ENCODE data around the gene NUP98. TPM values are rescaled to one million over a fixed set of nuclear protein-coding genes. Genes with fewer than 3 reads are reported as not detected.
A peak's percentile ranks its signal among the peaks of the same experiment; 100 is the strongest.
"Not testable (repeated sequence)": the region's sequence is repeated elsewhere in the genome, so short reads cannot be mapped to it uniquely, and the experiment has no call there.

Gene NUP98
- total and polyA plus RNA-seq, 9 donors, result 38.5 to 126 (median 77.6) TPM

- Histone ChIP-seq H3K27me3 (no peaks in the 10 kb centered on the region), H3K4me3 (peak overlapping the region; percentile 99), H3K27ac (peak overlapping the region; percentile 91 to 93), H3K9me3 (no peaks in the 10 kb centered on the region), H3K36me3 (no peaks in the 10 kb centered on the region), H3K4me1 (ENCODE audit: insufficient read depth) (peaks cover 5% of the 10 kb centered on the region)
- no peak for DNase-seq
- TF ChIP-seq POLR2A (IDR thresholded peaks at IDR 0.05), result no peak
- no peak for TF ChIP-seq EP300 (IDR thresholded peaks at IDR 0.05)
- no peak for TF ChIP-seq CTCF (IDR thresholded peaks at IDR 0.05)
- 0 to 1% (median 0%) methylated on average over 24 to 26 of the region's 26 CpGs for whole genome bisulfite sequencing, 3 donors
- intact Hi-C loops (cut with DNase I), result loop anchor here in 3 of 4 donors (5.0 to 10.0 kb wide), 3 partner anchors 40 to 48 kb away; partner anchors contain the start of gene RHOG (in 2 of the 3)
These were observed 489 bp downstream of the NUP98 start for GRCh38 chr11:3796801-3797328.

GRCh38 chr11:3796346-3796745, 1.0 kb downstream of the NUP98 start:
- TF ChIP-seq EP300 (IDR thresholded peaks at IDR 0.05) (no peak), POLR2A (IDR thresholded peaks at IDR 0.05) (no peak)
- H3K4me3 ChIP-seq, result peak overlapping the region; percentile 99
- 2 to 11% (median 2%) methylated on average over 14 of the region's 14 CpGs for WGBS, 3 donors
- H3K9me3 ChIP-seq, result no peaks in the 10 kb centered on the region
- peak overlapping the region; percentile 91 to 93 for H3K27ac ChIP-seq
- no peaks in the 10 kb centered on the region for H3K36me3 ChIP-seq
- no peaks in the 10 kb centered on the region for H3K27me3 ChIP-seq
- H3K4me1 ChIP-seq (ENCODE audit: insufficient read depth), result peaks cover 5% of the 10 kb centered on the region
- no peak for DNase-seq
- intact Hi-C loops (cut with DNase I), result loop anchor here in 3 of 4 donors (5.0 to 10.0 kb wide), 3 partner anchors 41 to 48 kb away; partner anchors contain the start of gene RHOG (in 2 of the 3)

- TF ChIP-seq EP300 (IDR thresholded peaks at IDR 0.05) (no peak), POLR2A (IDR thresholded peaks at IDR 0.05) (no peak), CTCF (IDR thresholded peaks at IDR 0.05) (no peak)
- Histone ChIP-seq H3K27me3 (no peaks in the 10 kb centered on the region), H3K9me3 (no peaks in the 10 kb centered on the region), H3K27ac (peak overlapping the region in 1 of 2 donors; percentile 93), H3K36me3 (no peaks in the 10 kb centered on the region), H3K4me3 (peak overlapping the region; percentile 99), H3K4me1 (ENCODE audit: insufficient read depth) (peaks cover 5% of the 10 kb centered on the region)
- WGBS, 3 donors, result 20 to 38% (median 20%) methylated on average over 6 of the region's 6 CpGs
- intact Hi-C loops (cut with DNase I), result loop anchor here in 3 of 4 donors (5.0 to 10.0 kb wide), 3 partner anchors 41 to 49 kb away; partner anchors contain the start of gene RHOG (in 2 of the 3)
- DNase-seq, result no peak
These were observed 1.4 kb downstream of the NUP98 start for GRCh38 chr11:3796002-3796311.

- TF ChIP-seq CTCF (IDR thresholded peaks at IDR 0.05) (no peak), EP300 (IDR thresholded peaks at IDR 0.05) (no peak), POLR2A (IDR thresholded peaks at IDR 0.05) (no peak)
- peaks cover 5% of the 10 kb centered on the region for H3K4me1 ChIP-seq (ENCODE audit: insufficient read depth)
- no peak overlapping the region for H3K27ac ChIP-seq
- intact Hi-C loops (cut with DNase I), result loop anchor here in 3 of 4 donors (5.0 to 10.0 kb wide), 3 partner anchors 42 to 49 kb away; partner anchors contain the start of gene RHOG (in 2 of the 3)
- no peaks in the 10 kb centered on the region for H3K36me3 ChIP-seq
- WGBS, 3 donors, result 70 to 78% (median 72%) methylated on average over 8 of the region's 8 CpGs
- peak overlapping the region; percentile 99 for H3K4me3 ChIP-seq
- DNase-seq, result no peak
- no peaks in the 10 kb centered on the region for H3K9me3 ChIP-seq
- no peaks in the 10 kb centered on the region for H3K27me3 ChIP-seq
These were observed 2.0 kb downstream of the NUP98 start for GRCh38 chr11:3795131-3796001.

- not testable (repeated sequence) for H3K27ac ChIP-seq; H3K9me3 ChIP-seq; DNase-seq; H3K36me3 ChIP-seq; H3K4me1 ChIP-seq (ENCODE audit: insufficient read depth); H3K27me3 ChIP-seq; H3K4me3 ChIP-seq
- intact Hi-C loops (cut with DNase I), result loop anchor here in 1 of 4 donors (10.0 kb wide), 1 partner anchor 50 kb away; the partner anchor contains the start of gene RHOG
- WGBS, 3 donors, result 95 to 98% (median 96%) methylated on average over 10 of the region's 10 CpGs
These were observed 3.0 kb downstream of the NUP98 start for GRCh38 chr11:3794387-3794786.

All from ovary (tissue), 9 donors.